Fibroblast of skin of right quadriceps (primary cell): ENCODE data around the gene HLA-DQA1.
"Not testable (repeated sequence)": the region's sequence is repeated elsewhere in the genome, so short reads cannot be mapped to it uniquely, and the experiment has no call there.

Experiments used
- DNase-seq: peaks from one replicate; pipeline ENCODE4 v3.0.0-alpha.2; 2013

Gene HLA-DQA1

DNA sequence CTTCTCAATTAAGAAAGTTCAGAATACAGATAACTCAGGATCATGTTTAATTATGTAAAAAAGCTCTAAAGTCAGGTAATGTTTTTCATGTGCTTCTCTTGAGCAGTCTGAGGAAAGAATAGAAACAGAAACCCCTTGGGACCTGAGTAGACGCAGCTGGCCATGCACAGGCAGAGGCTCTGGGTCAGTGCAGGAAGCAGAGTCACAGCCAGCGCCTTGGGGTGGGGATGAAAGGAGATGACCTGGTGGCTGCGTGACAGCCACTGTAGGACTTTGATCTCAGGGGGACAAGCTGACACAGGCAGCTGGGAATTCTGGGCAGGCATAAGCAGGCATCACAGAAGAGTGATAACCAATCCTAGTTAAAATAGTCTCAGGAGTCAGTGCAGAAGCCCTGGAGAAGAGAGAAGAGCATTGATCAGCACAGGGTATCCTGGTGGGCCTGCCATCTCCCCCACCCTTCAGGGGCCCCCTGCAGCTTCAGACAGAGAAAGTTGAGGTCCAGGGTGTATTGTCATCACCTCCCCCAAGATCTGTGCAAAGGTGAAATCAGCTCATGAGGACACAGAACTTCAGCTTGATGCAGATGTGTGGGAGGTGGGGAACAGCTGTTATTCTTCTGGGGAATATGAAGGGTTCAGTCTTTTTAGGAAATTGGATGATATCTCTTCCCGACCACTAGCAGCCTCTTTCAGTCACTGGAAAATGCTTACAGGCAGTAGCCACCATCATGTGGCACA lies 22.8 kb downstream of the HLA-DQA1 start:
- DNase-seq, result no peak

DNA sequence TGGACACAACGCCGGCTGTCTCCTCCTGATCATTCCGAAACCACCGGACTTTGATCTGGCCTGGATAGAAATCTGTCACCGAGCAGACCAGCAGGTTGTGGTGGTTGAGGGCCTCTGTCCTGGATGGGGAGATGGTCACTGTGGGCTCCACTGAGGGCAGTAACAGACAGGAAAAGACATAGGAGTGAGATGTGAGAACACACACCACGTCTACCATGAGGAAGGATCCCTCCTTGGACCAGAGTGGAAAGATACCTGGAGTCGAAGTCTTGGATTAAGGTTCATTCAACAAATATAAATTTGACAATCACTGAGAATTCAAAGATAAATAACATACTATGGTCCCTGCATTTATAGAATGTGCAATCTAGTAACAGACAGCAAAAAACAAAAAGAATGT lies 24.9 kb downstream of the HLA-DQA1 start:
- no peak for DNase-seq

DNA sequence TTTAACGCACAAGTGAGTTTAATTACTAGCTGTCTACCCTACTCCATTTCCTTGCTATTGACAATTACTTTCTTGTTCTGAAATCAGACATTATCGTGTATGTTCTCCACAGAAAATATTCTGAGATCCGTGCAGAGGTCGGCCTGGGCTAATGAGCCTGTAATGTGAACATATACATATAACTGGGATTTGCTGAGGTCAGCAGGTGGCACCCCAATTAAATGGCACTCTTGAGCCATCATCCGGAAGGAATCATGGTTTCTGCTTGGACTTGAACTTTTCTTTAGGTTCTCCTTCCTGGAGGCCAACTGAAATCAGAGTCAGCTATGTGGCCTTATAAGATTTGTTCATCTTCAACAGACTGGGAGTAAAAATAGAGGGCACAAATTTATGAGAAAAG lies 25.6 kb downstream of the HLA-DQA1 start:
- DNase-seq, result no peak

DNA sequence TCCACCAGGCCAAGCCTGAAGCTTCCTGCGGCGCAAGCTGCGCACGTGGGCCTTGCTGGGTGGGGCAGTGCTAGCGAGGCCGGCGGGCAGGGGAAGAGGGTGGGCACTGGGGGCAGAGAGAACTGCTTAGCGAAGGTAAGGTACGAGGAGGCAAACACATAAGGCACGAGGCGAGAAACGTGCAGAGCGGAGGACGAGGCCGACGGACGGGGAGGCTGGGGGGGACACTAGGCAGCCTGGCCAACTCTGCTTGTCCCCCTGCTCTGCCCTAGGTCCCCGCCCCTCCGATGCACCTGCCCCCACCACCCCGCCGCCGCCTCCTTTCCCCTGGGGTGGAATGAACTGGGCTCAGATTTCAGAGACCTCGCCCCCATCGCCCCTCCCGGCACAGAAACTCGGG lies 27.1 kb downstream of the HLA-DQA1 start:
- no peak for DNase-seq

DNA sequence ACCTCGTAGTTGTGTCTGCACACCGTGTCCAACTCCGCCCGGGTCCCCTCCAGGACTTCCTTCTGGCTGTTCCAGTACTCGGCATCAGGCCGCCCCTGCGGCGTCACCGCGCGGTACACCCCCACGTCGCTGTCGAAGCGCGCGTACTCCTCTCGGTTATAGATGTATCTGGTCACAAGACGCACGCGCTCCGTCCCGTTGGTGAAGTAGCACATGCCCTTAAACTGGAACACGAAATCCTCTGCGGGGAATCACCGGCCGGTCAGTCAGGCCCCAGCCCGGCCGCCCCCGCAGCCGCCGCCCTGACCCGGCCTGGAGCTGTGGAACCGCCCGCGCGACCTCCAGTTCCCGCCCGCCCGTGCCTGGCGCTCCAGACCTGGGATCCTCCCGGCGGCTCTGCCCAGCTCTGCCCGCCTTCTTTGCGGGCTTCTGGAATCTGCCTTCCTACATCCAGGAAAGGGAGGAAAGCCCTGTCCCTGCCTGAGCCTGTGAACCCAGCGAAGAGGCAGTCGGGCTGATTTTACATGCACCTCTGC lies 27.7 kb downstream of the HLA-DQA1 start:
- no peak for DNase-seq

DNA sequence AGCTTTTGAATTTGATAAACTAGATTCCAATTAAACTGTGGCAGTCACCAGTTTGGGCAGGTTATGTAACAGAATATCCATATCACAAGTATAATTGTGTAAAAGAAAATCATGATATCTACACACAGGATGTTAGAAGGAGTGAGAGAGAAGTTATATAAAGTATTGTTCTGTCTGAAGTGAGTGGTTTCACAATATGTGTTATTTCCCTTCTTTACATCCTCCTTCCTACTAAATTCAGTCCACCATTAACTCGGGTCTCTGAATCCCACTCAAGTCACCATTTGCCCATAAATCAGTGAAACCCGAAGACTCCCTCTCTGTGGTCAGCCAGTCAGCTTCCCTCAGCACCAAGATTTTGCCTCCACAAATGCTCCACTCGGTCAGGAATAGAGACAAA lies 28.5 kb downstream of the HLA-DQA1 start:
- no peak for DNase-seq

DNA sequence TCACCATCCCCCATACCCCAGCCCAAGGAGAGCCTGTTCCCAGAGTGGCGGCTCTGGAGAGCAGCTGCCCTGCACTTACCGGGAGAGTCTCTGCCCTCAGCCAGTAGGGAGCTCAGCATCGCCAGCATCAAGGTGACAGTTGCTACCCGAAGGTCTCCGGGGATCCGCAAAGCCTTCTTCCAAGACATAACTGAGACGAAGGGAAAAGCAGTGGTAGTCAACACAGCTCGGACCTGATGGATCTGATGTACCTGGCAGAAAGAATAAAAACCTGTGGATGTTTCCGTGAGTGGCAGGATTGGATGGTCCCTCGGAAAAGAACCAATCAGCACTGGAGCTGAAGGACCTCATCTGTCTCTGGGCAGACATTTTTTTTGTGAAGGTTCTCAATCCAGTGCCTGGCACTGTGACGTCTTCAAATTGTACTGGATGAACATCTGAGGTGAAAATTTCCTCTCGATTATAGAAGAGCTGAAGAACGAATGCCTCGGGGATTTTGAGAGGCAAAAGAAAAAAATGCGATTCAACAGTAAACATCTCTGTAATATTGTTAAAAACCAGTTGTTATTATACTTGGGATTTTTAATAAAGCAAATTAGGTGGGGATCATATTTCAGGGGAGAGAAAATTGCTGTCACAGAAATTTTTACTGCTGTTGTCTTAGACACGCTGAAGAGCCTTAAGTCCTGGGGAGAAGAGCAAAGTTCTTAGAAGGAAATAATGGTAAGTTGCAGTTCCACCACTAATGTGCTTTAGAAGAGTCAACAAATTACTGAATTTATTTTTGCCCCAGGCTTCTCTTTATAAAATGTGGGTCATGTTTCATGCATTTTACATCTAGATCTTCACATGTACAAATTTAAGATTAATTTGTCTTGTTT lies 29.5 kb downstream of the HLA-DQA1 start, which contains the start of gene HLA-DQB1:
TSS of gene HLA-DQB1 (minus strand) at position 238 of the 881 bp plus-strand sequence. CDS start at position 188, 50 bp downstream.
- no peak for DNase-seq

DNA sequence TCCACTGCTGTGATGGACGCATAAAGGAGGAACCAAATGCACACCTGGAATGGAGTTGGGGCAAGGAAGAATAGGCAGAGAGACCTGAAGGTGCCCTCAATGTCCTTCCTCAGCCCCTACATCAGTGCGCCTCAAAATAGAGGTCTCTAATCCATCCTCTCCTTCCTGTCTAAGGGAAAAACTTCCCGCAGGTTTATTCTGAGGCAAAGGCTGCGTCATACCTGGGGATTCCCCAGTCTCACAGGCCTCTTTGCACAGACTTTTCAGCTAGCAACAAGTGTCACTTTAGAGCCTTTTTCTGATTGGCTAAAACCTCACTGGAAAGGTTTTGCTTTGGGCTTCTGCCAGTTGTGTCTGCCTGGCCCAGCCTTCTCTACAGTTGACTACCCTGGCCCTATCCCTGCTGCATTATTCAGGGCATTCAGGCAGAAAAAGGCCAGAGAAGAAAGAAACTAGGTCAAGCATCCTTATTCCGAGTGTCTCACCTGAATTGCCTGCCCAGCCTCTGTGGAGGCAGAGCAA lies 31.1 kb downstream of the HLA-DQA1 start:
- DNase-seq, result no peak

DNA sequence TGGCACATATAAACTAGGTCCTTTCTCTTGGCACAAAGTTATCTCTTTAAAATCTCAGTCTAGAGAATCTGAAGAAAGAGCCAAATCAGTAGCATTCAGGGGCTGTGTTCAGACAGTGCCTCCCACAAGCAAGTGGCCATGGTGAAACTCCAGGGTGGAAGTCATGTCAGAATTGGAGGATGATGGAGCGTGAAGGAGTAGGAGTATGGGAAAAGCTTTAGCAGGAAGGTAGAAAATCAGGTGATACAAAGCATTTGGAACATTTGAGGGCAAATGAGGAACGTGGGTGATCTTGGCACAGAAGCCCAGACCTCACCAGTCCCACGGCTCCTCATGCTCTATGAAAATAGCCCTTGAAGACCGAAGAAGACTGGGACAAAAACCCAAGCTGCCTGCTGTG lies 32.0 kb downstream of the HLA-DQA1 start:
- DNase-seq, result no peak

DNA sequence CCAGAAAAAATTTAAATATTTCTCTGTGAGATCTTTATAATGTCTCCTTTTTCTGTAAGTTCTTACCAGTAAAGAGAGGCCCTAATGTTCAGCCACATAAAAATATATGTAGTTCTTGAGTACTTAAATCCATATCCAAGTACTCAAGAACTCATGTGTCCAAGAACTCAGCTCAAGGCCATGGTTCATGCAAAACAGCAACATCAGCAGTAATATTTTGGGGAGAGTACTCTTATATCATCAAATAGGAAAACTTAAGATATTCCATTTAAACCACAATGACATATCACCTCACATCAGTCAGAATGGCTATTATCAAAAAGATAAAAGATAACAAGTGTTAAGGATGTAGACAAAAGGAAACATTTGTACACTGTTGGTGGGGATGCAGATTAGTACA lies 32.7 kb downstream of the HLA-DQA1 start:
- no peak for DNase-seq

DNA sequence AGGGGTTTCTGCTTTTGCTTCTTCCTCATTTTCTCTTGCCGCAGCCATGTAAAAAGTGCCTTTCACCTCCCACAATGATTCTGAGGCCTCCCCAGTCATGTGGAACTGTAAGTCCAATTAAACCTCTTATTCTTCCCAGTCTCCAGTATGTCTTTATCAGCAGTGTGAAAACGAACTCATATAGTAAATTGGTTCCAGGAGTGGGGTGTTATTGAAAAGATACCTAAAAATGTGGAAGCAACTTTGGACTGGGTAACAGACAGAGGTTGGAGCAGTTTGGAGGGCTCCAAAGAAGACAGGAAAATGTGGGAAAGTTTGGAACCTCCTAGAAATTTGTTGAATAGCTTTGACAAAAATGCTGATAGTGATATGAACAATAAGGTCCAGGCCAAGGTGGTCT lies 34.7 kb downstream of the HLA-DQA1 start:
- not testable (repeated sequence) for DNase-seq

DNA sequence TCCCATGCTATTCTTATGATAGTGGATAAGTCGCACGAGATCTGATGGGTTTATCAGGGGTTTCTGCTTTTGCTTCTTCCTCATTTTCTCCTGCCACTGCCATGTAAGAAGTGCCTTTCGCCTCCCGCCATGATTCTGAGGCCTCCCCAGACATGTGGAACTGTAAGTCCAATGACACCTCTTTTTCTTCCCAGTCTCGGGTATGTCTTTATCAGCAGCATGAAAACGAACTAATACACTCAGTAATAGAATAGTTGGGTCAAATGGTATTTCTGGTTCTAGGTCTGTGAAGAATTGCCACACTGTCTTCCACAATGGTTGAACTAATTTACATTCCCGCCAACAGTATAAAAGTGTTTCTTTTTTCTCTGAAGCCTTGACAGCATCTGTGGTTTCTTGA lies 36.9 kb downstream of the HLA-DQA1 start:
- DNase-seq, result not testable (repeated sequence)

DNA sequence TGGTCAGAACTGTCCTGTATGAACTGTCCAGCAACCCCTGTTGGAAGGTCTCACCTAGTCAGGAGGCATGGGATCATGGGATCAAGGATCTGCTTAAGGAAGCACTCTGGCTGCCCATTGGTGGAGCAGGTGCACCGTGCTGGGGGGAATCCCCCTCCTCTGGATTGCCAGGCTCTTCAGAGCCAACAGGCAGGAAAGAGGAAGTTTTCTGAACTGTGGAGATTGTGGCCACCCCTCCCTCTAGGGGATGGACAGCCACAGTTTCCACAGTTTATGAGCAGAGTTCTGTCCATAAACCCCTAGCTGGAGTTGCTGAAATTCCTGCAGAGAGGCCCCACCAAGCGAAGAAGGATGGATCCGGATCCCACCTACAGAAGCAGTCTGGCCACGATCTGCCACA lies 42.3 kb downstream of the HLA-DQA1 start:
- no peak for DNase-seq

DNA sequence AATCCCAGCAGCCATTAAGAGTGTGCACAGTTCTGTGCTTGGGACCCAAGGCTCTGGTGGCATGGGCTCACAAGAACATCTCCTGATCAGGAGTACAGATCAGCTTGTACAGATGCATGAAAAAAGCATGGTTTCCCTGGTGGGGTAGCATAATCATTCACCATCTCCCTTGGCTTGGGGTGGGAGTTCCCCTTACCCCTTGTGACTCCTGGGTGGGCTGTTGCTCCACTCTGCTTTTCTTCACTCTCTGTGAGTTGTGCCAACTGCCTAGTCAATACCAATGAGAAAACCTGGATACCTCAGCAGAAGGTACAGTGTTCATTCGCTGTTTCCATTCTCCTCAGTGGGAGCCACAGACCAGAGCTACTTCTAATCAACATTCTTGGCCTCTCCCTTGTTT lies 42.8 kb downstream of the HLA-DQA1 start:
- no peak for DNase-seq

DNA sequence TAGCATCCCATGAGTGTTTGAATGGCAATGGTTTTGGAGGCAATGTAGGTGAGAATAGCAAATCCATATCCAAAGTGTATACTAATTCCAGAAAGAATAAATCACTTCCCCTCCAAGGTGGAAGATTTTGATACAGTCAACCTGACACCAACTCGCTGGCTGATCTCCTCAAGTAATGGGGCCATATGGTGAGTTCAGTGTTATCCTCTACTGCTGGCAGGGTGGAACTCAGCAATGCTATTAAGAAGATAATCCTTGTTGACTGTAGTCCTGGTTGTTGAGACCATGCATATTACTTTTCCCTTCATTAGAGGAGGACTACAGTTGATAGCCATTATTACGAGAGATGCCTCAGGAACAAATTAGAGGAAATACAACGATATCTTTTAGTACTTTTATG lies 47.0 kb downstream of the HLA-DQA1 start:
- DNase-seq, result no peak

DNA sequence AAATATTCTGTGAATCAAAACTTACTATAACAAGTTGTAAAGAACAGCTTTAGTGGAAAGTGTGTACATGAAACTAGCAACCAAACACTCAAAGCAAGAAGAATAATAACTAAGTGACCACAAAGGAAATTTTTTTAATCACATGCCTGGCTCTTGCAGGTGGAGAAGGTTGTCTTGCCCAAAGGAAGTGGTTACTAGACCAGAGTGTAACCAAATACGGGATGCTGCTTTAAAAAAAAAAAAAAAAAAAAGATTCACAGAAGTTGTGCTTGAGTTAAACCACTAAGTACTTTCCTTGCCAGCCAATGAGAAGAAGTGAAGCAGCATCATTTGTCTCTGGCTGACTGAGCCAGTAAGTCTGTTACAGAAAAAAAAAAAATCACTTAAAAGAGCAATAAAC lies 48.4 kb downstream of the HLA-DQA1 start:
- no peak for DNase-seq

DNA sequence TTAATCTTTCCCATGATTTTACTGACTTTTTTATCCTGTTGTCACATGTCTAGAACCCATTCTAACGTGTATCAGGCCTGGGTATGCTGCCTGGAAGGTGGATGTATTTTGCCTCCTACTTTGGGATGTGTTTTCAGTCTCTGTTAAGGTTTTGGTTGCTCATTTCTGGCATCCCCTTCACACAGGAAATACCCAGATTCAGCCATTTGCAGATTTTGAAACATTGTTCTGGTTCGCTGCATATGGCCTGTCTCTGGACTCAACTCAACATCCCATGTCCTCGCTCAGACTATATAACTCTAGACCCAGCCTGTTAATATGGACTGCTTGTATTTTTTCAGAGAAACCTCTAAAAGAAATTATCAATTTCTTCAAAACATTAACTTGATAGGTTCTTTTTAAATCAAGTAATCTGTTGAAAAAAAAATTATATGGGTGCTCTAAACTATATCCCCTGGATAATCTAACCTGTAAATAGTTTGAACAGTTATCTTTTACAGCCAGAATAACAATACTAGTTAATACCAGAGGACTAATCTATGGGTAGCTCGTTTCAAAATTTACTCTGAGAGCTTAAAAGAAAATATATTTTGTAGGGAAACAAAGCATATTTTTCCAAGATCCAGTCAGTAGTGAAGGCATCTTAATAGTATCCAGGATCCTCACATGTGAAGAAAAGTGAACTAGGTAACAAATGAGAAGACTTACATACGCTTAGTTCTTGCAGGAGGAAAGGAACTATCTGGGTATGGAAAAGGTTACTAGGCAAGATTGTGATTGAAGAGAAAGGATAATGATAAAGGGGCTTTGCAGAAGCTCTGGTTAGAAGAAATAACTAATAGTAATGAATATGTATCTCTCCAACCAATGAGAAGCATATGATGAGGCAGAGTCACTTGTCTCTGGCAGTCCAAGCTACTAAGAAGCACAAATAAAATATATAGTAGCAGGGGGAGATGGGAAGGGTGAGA lies 52.6 kb downstream of the HLA-DQA1 start:
- DNase-seq, result no peak

DNA sequence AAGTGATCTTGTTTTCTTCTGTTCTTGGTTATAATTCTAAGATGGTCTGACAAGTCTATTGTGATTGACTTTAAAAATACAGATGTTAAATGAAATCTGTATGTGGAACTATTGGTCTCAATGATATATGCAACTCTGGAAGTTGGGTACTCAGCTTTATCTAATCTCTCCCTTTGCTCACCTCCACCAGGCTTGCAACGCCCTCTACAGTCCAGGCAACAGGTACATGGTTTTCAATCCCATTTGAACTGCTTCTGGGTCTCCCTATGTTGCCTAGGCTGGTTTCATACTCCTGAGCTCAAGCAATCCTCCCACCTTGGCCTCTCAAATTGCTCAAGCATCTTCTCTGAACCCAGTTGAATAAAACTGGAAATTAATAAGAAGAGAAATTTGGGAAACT lies 54.8 kb downstream of the HLA-DQA1 start:
- DNase-seq, result no peak
